Motor neuron (in vitro differentiated cells): ENCODE measurements around the gene NELFA. TPM values are rescaled to one million over a fixed set of nuclear protein-coding genes. Genes with fewer than 3 reads are reported as not detected.

Experiments
- ATAC-seq, 8 experiments: fragments of 200-7000 bp; cut with Tn5 transposase; replicated peaks in 6 of 8; 2 replicates each; pipeline ENCODE4 v1.8.0; 2021; ENCODE audit warnings: mild to moderate bottlenecking in 8 of 8, moderate library complexity in 8 of 8
- H3K27ac ChIP-seq, 2 donors: fragments of 250-450 bp; sonication (Bioruptor Pico); 2 replicates each; pipeline ENCODE4 v1.9.0; 2021; ENCODE audit warnings: antibody characterized with exemption in 2 of 2, mild to moderate bottlenecking in 2 of 2, moderate library complexity in 1 of 2
- H3K4me1 ChIP-seq, 2 donors: fragments of 250-450 bp; sonication (Bioruptor Pico); replicated peaks in 1 of 2; 2 replicates each; pipeline ENCODE4 v1.6.1; 2021; ENCODE audit warnings: antibody characterized with exemption in 2 of 2, mild to moderate bottlenecking in 2 of 2, moderate library complexity in 1 of 2
- H3K4me3 ChIP-seq, 5 donors: fragments of 250-450 bp; sonication (Bioruptor Pico); 2 replicates each; pipeline ENCODE4 v1.9.0; 2021; ENCODE audit warnings: antibody characterized with exemption in 5 of 5, mild to moderate bottlenecking in 5 of 5, moderate library complexity in 4 of 5
- WGBS, 10 experiments: fragments of 450-650 bp; shearing (Covaris generic); methylation state at CpG; one replicate each; pipeline ENCODE4 v1.0.0; 2022; 5-methylcytosine and 5-hydroxymethylcytosine counted together
- in situ Hi-C, 9 experiments: fragments of 400-800 bp; cut with MboI; loops; one replicate each; pipeline ENCODE4 v1.15.0; 2021; ENCODE audit warnings: low sequenced_read_pairs in 9 of 9, low pct_unique_long_range_greater_than_20kb in 2 of 9; ENCODE audit not compliant: unreplicated experiment in 9 of 9
- total RNA-seq, 8 experiments: library from RNA; unstranded; fragments of 300-600 nt; gene quantifications; 2 replicates each; pipeline versions ENCODE4 v1.2.3 to v1.2.4, GENCODE V29; 2022

The NELFA gene
- total RNA-seq, 8 experiments from 2014 or later: 16.9 to 34.9 (median 27.9) TPM

- in situ Hi-C loops: no loop called here
Observed at GRCh38 chr4:1970926-1971325, 37.8 kb downstream of the NELFA start.

GRCh38 chr4:1969928-1970723 lies 38.6 kb downstream of the NELFA start:
- no peak overlapping the region for H3K27ac ChIP-seq

More at GRCh38 chr4:1970926-1971325, 37.8 kb downstream of the NELFA start:
- WGBS, 10 experiments: 58 to 100% (median 93%) methylated on average over 1 to 4 of the region's 6 CpGs; no CpG with 5 or more reads in 3 of the 10 experiments
- Histone ChIP-seq H3K4me1 (no peaks in the 10 kb centered on the region), H3K4me3 (no peak overlapping the region), H3K27ac (no peak overlapping the region)
- ATAC-seq: no peak

GRCh38 chr4:1968686-1969295 lies 40.0 kb downstream of the NELFA start:
- Histone ChIP-seq H3K4me1 (no peaks in the 10 kb centered on the region), H3K4me3 (no peak overlapping the region), H3K27ac (no peak overlapping the region)
- in situ Hi-C loops: no loop called here
- no peak for ATAC-seq
- WGBS, 10 experiments: 73 to 100% (median 100%) methylated on average over 2 to 7 of the region's 7 CpGs

More at GRCh38 chr4:1969928-1970723, 38.6 kb downstream of the NELFA start:
- 92 to 98% (median 96%) methylated on average over 4 to 16 of the region's 17 CpGs for WGBS, 10 experiments
- Histone ChIP-seq H3K4me1 (no peaks in the 10 kb centered on the region), H3K4me3 (no peak overlapping the region)
- ATAC-seq: no peak
- in situ Hi-C loops: no loop called here

GRCh38 chr4:1967512-1968149 lies 41.1 kb downstream of the NELFA start:
- in situ Hi-C loops: no loop called here
- H3K27ac ChIP-seq: no peak overlapping the region
- WGBS, 10 experiments: 90 to 100% (median 100%) methylated on average over 1 to 2 of the region's 5 CpGs; no CpG with 5 or more reads in 6 of the 10 experiments
- peak in 1 of 8 experiments; percentile 24 for ATAC-seq
- H3K4me1 ChIP-seq: no peaks in the 10 kb centered on the region
- no peak overlapping the region for H3K4me3 ChIP-seq

GRCh38 chr4:1964971-1965370 lies 43.8 kb downstream of the NELFA start:
- 90 to 100% (median 100%) methylated on average over 1 of the region's 1 CpG for WGBS, 10 experiments
- in situ Hi-C loops: no loop called here
- H3K4me3 ChIP-seq: no peak overlapping the region
- ATAC-seq: no peak
- no peak overlapping the region for H3K27ac ChIP-seq
- no peaks in the 10 kb centered on the region for H3K4me1 ChIP-seq

GRCh38 chr4:1964443-1964842 lies 44.3 kb downstream of the NELFA start:
- in situ Hi-C loops: no loop called here

GRCh38 chr4:1962980-1963379 lies 45.8 kb downstream of the NELFA start:
- 88 to 100% (median 94%) methylated on average over 1 to 4 of the region's 4 CpGs; no CpG with 5 or more reads in 4 of the 10 experiments for WGBS, 10 experiments
- ATAC-seq: no peak
- in situ Hi-C loops: no loop called here
- H3K4me3 ChIP-seq: no peak overlapping the region
- no peak overlapping the region for H3K27ac ChIP-seq
- no peaks in the 10 kb centered on the region for H3K4me1 ChIP-seq

More at GRCh38 chr4:1964443-1964842, 44.3 kb downstream of the NELFA start:
- no peaks in the 10 kb centered on the region for H3K4me1 ChIP-seq
- H3K27ac ChIP-seq: no peak overlapping the region
- H3K4me3 ChIP-seq: no peak overlapping the region
- ATAC-seq: no peak
- WGBS, 10 experiments: 75 to 100% (median 80%) methylated on average over 3 to 6 of the region's 6 CpGs; no CpG with 5 or more reads in 5 of the 10 experiments

- no peak overlapping the region for H3K27ac ChIP-seq
- 83 to 100% (median 97%) methylated on average over 1 to 2 of the region's 4 CpGs; no CpG with 5 or more reads in 6 of the 10 experiments for WGBS, 10 experiments
- no peak overlapping the region for H3K4me3 ChIP-seq
- H3K4me1 ChIP-seq: no peaks in the 10 kb centered on the region
- ATAC-seq: no peak
- in situ Hi-C loops: no loop called here
Observed at GRCh38 chr4:1961563-1961962, 47.2 kb downstream of the NELFA start.

- in situ Hi-C loops: no loop called here
Observed at GRCh38 chr4:1961038-1961437, 47.7 kb downstream of the NELFA start.

GRCh38 chr4:1960170-1960825 lies 48.5 kb downstream of the NELFA start:
- Histone ChIP-seq H3K4me3 (no peak overlapping the region), H3K27ac (no peak overlapping the region), H3K4me1 (no peaks in the 10 kb centered on the region)
- no peak for ATAC-seq
- in situ Hi-C loops: no loop called here
- 78 to 100% (median 96%) methylated on average over 1 to 5 of the region's 7 CpGs; no CpG with 5 or more reads in 1 of the 10 experiments for WGBS, 10 experiments

More at GRCh38 chr4:1961038-1961437, 47.7 kb downstream of the NELFA start:
- Histone ChIP-seq H3K4me3 (no peak overlapping the region), H3K4me1 (no peaks in the 10 kb centered on the region), H3K27ac (no peak overlapping the region)
- WGBS, 10 experiments: 80 to 100% (median 93%) methylated on average over 1 to 9 of the region's 15 CpGs
- no peak for ATAC-seq

GRCh38 chr4:1959104-1959384 lies 49.7 kb downstream of the NELFA start:
- WGBS, 10 experiments: 71 to 100% (median 92%) methylated on average over 1 to 5 of the region's 5 CpGs; no CpG with 5 or more reads in 3 of the 10 experiments
- ATAC-seq: no peak
- Histone ChIP-seq H3K27ac (no peak overlapping the region), H3K4me1 (no peaks in the 10 kb centered on the region), H3K4me3 (no peak overlapping the region)
- in situ Hi-C loops: no loop called here

GRCh38 chr4:1958276-1959103 lies 50.3 kb downstream of the NELFA start:
- H3K27ac ChIP-seq: no peak overlapping the region
- in situ Hi-C loops: no loop called here

More at GRCh38 chr4:1958276-1959103, 50.3 kb downstream of the NELFA start:
- ATAC-seq: no peak
- Histone ChIP-seq H3K4me3 (no peak overlapping the region), H3K4me1 (no peaks in the 10 kb centered on the region)
- 70 to 100% (median 100%) methylated on average over 1 to 6 of the region's 15 CpGs; no CpG with 5 or more reads in 1 of the 10 experiments for WGBS, 10 experiments
